Measurements from ENCODE around the gene TVP23A.
"Not testable (repeated sequence)": the region's sequence is repeated elsewhere in the genome, so short reads cannot be mapped to it uniquely, and the experiment has no call there.

TVP23A gene

GRCh38 chr16:10791048-10791447, 27.5 kb downstream of the TVP23A start:
- no peak for DNase-seq

- DNase-seq = not testable (repeated sequence)
Observed at GRCh38 chr16:10788630-10789029, 30.0 kb downstream of the TVP23A start.

- no peak for DNase-seq
Observed at GRCh38 chr16:10787304-10787703, 31.3 kb downstream of the TVP23A start.

GRCh38 chr16:10782628-10783027, 36.0 kb downstream of the TVP23A start:
- DNase-seq = no peak

- DNase-seq = no peak
Observed at GRCh38 chr16:10780628-10781027, 38.0 kb downstream of the TVP23A start.

GRCh38 chr16:10779908-10780307, 38.7 kb downstream of the TVP23A start:
- DNase-seq = not testable (repeated sequence)

GRCh38 chr16:10777356-10777755, 41.2 kb downstream of the TVP23A start:
- no peak for DNase-seq

- DNase-seq = not testable (repeated sequence)
Observed at GRCh38 chr16:10776923-10777322, 41.7 kb downstream of the TVP23A start.

- peak; percentile 23 for DNase-seq
Observed at GRCh38 chr16:10776280-10776679, 42.3 kb downstream of the TVP23A start.

GRCh38 chr16:10770907-10771306, 47.7 kb downstream of the TVP23A start:
- DNase-seq = peak; percentile 22

GRCh38 chr16:10769381-10769780, 49.2 kb downstream of the TVP23A start:
- no peak for DNase-seq

- DNase-seq = no peak
Observed at GRCh38 chr16:10767127-10767526, 51.5 kb downstream of the TVP23A start.

- DNase-seq = peak; percentile 56
Observed at GRCh38 chr16:10765772-10766171, 52.8 kb downstream of the TVP23A start.

- DNase-seq = no peak
Observed at GRCh38 chr16:10763456-10763855, 55.1 kb downstream of the TVP23A start.

GRCh38 chr16:10762336-10763016, 56.1 kb downstream of the TVP23A start:
- no peak for DNase-seq

GRCh38 chr16:10761373-10761772, 57.2 kb downstream of the TVP23A start:
- DNase-seq = no peak

GRCh38 chr16:10760858-10761257, 57.7 kb downstream of the TVP23A start:
- DNase-seq = no peak

GRCh38 chr16:10756574-10756973, 62.0 kb downstream of the TVP23A start:
- no peak for DNase-seq

- no peak for DNase-seq
Observed at GRCh38 chr16:10754941-10755340, 63.7 kb downstream of the TVP23A start.

- DNase-seq = no peak
Observed at GRCh38 chr16:10753670-10754069, 64.9 kb downstream of the TVP23A start.

- peak; percentile 31 for DNase-seq
Observed at GRCh38 chr16:10752843-10753523, 65.6 kb downstream of the TVP23A start.

- no peak for DNase-seq
Observed at GRCh38 chr16:10751291-10751697, 67.3 kb downstream of the TVP23A start.

GRCh38 chr16:10750793-10751192, 67.8 kb downstream of the TVP23A start:
- no peak for DNase-seq

- DNase-seq = no peak
Observed at GRCh38 chr16:10745841-10746240, 72.8 kb downstream of the TVP23A start.

All from CD4-positive, alpha-beta T cell treated with Interleukin-10 for 1 hour (primary cell).